ENCODE results near the gene GRK6. TPM values are rescaled to one million over a fixed set of nuclear protein-coding genes. Genes with fewer than 3 reads are reported as not detected.

GRK6 gene
- polyA plus RNA-seq, 1 experiment, result 16.4 TPM

- TF ChIP-seq CTCF (IDR thresholded peaks at IDR 0.05; ENCODE audit: low read depth, low read length), result no peak
- no peaks in the 10 kb centered on the region for H3K9me3 ChIP-seq (ENCODE audit: control insufficient read depth, insufficient read depth, low read length)
- CTCF ChIA-PET, result interaction anchor here (0.6 to 4.2 kb wide), 6 partner anchors 16 to 118 kb away, joined by 3 to 26 read pairs (median 4); no protein-coding TSS in a partner anchor
- no peak for DNase-seq (ENCODE audit: low read depth, low spot score)
- no peaks in the 10 kb centered on the region for H3K27me3 ChIP-seq (ENCODE audit: control insufficient read depth, insufficient read depth, low read length)
- POLR2A ChIA-PET, result no interaction called here
- H3K4me3 ChIP-seq (ENCODE audit: low read depth, low read length), result no peak overlapping the region
- no peak overlapping the region for H3K27ac ChIP-seq (ENCODE audit: low read depth, low read length)
Measured at GRCh38 chr5:177428574-177429217, 2.2 kb downstream of the GRK6 start.

- TF ChIP-seq CTCF (IDR thresholded peaks at IDR 0.05; ENCODE audit: low read depth, low read length), result no peak
- ChIA-PET POLR2A (no interaction called here), CTCF (interaction anchor here (0.6 to 4.0 kb wide), 7 partner anchors 15 to 119 kb away, joined by 3 to 26 read pairs (median 4); no protein-coding TSS in a partner anchor)
- H3K9me3 ChIP-seq (ENCODE audit: control insufficient read depth, insufficient read depth, low read length), result no peaks in the 10 kb centered on the region
- H3K4me3 ChIP-seq (ENCODE audit: low read depth, low read length), result no peak overlapping the region
- H3K27ac ChIP-seq (ENCODE audit: low read depth, low read length), result no peak overlapping the region
- DNase-seq (ENCODE audit: low read depth, low spot score), result no peak
- H3K27me3 ChIP-seq (ENCODE audit: control insufficient read depth, insufficient read depth, low read length), result no peaks in the 10 kb centered on the region
Measured at GRCh38 chr5:177429248-177430040, 3.0 kb downstream of the GRK6 start.

- Histone ChIP-seq H3K27me3 (ENCODE audit: control insufficient read depth, insufficient read depth, low read length) (no peaks in the 10 kb centered on the region), H3K4me3 (ENCODE audit: low read depth, low read length) (no peak overlapping the region), H3K27ac (ENCODE audit: low read depth, low read length) (no peak overlapping the region), H3K9me3 (ENCODE audit: control insufficient read depth, insufficient read depth, low read length) (no peaks in the 10 kb centered on the region)
- DNase-seq (ENCODE audit: low read depth, low spot score), result no peak
- CTCF ChIA-PET, result interaction anchor here (0.6 to 1.6 kb wide), 3 partner anchors 24 to 60 kb away, joined by 3 to 6 read pairs (median 4); no protein-coding TSS in a partner anchor
- TF ChIP-seq CTCF (IDR thresholded peaks at IDR 0.05; ENCODE audit: low read depth, low read length), result no peak
- POLR2A ChIA-PET, result no interaction called here
Measured at GRCh38 chr5:177430140-177430951, 3.9 kb downstream of the GRK6 start.

- POLR2A ChIA-PET, result interaction anchor here (0.5 kb wide), 1 partner anchor 115 kb away, joined by 3 read pairs; no protein-coding TSS in a partner anchor
- CTCF ChIA-PET, result no interaction called here
Measured at GRCh38 chr5:177430972-177431316, 4.5 kb downstream of the GRK6 start.

More at GRCh38 chr5:177430972-177431316, 4.5 kb downstream of the GRK6 start:
- no peak overlapping the region for H3K4me3 ChIP-seq (ENCODE audit: low read depth, low read length)
- no peak for TF ChIP-seq CTCF (IDR thresholded peaks at IDR 0.05; ENCODE audit: low read depth, low read length)
- H3K27me3 ChIP-seq (ENCODE audit: control insufficient read depth, insufficient read depth, low read length), result no peaks in the 10 kb centered on the region
- no peaks in the 10 kb centered on the region; the same call in 1 of the 2 replicates for H3K9me3 ChIP-seq (ENCODE audit: control insufficient read depth, insufficient read depth, low read length)
- DNase-seq (ENCODE audit: low read depth, low spot score), result no peak
- H3K27ac ChIP-seq (ENCODE audit: low read depth, low read length), result no peak overlapping the region
